Mucosa of rectum (tissue), 2 donors: ENCODE data around the gene CASP6.

Source experiments
- H3K27ac ChIP-seq, 2 donors: one replicate each; pipeline ENCODE4 v1.7.0; 2013; ENCODE audit warnings: inconsistent platforms in 2 of 2, low read depth in 2 of 2, low read length in 2 of 2
- H3K27me3 ChIP-seq, 2 donors: one replicate each; pipeline ENCODE4 v1.7.0; 2013; ENCODE audit warnings: low read length in 2 of 2; ENCODE audit not compliant: control insufficient read depth in 2 of 2, insufficient read depth in 2 of 2
- H3K36me3 ChIP-seq, 2 donors: one replicate each; pipeline ENCODE4 v1.7.0; 2013; ENCODE audit warnings: low read length in 2 of 2; ENCODE audit not compliant: control insufficient read depth in 2 of 2, insufficient read depth in 2 of 2
- H3K4me1 ChIP-seq, 2 donors: one replicate each; pipeline ENCODE4 v1.7.0; 2013; ENCODE audit warnings: low read length in 2 of 2, mild to moderate bottlenecking in 1 of 2; ENCODE audit not compliant: control insufficient read depth in 2 of 2, insufficient read depth in 2 of 2
- H3K4me3 ChIP-seq, 2 donors: one replicate each; pipeline ENCODE4 v1.7.0; 2013; ENCODE audit warnings: low read length in 2 of 2
- H3K9ac ChIP-seq, 2 donors: one replicate each; pipeline ENCODE4 v1.7.0; 2013; ENCODE audit warnings: low read length in 2 of 2, low read depth in 1 of 2, mild to moderate bottlenecking in 1 of 2
- H3K9me3 ChIP-seq, 2 donors: one replicate each; pipeline ENCODE4 v1.7.0; 2013; ENCODE audit warnings: low read length in 2 of 2; ENCODE audit not compliant: control insufficient read depth in 2 of 2
- donor health status: healthy.
- donor health status: Normal muscosa, but diverticular disease.

Gene CASP6

GRCh38 chr4:109735566-109736365, 32.5 kb upstream of the CASP6 start:
- no peak overlapping the region for H3K9ac ChIP-seq
- no peaks in the 10 kb centered on the region for H3K36me3 ChIP-seq
- no peak overlapping the region for H3K4me3 ChIP-seq
- no peaks in the 10 kb centered on the region for H3K4me1 ChIP-seq
- H3K9me3 ChIP-seq: no peaks in the 10 kb centered on the region
- H3K27ac ChIP-seq: peak overlapping the region in 1 of 2 donors; percentile 16
- H3K27me3 ChIP-seq: no peaks in the 10 kb centered on the region

- H3K4me3 ChIP-seq: no peak overlapping the region
- H3K4me1 ChIP-seq: no peaks in the 10 kb centered on the region
- H3K9ac ChIP-seq: no peak overlapping the region
- no peaks in the 10 kb centered on the region for H3K9me3 ChIP-seq
- H3K27me3 ChIP-seq: no peaks in the 10 kb centered on the region
- H3K36me3 ChIP-seq: no peaks in the 10 kb centered on the region
- no peak overlapping the region for H3K27ac ChIP-seq
Observed at GRCh38 chr4:109733728-109734127, 30.5 kb upstream of the CASP6 start.

GRCh38 chr4:109730619-109731545, 27.6 kb upstream of the CASP6 start:
- peak overlapping the region; percentile 77 to 96 for H3K9ac ChIP-seq
- no peaks in the 10 kb centered on the region for H3K27me3 ChIP-seq

GRCh38 chr4:109729718-109730618, 26.7 kb upstream of the CASP6 start, which contains the start of gene PLA2G12A:
TSS of gene PLA2G12A (minus strand) at chr4:109730070. CDS start at chr4:109729809, 261 bp downstream.
- peak within 1 kb of the TSS; percentile 89 to 90 for H3K27ac ChIP-seq

More at GRCh38 chr4:109730619-109731545, 27.6 kb upstream of the CASP6 start:
- Histone ChIP-seq H3K27ac (peak overlapping the region; percentile 86 to 89), H3K9me3 (no peaks in the 10 kb centered on the region), H3K36me3 (no peaks in the 10 kb centered on the region), H3K4me1 (peaks cover 0 to 2% of the 10 kb centered on the region in 2 donors), H3K4me3 (peak overlapping the region; percentile 92 to 96)

GRCh38 chr4:109729117-109729717, 26.0 kb upstream of the CASP6 start:
- Histone ChIP-seq H3K27me3 (no peaks in the 10 kb centered on the region), H3K4me1 (peaks cover 0 to 2% of the 10 kb centered on the region in 2 donors), H3K36me3 (no peaks in the 10 kb centered on the region), H3K9ac (peak overlapping the region; percentile 84 to 91), H3K27ac (peak overlapping the region; percentile 87 to 90), H3K4me3 (peak overlapping the region; percentile 70 to 96), H3K9me3 (no peaks in the 10 kb centered on the region)

More at GRCh38 chr4:109729718-109730618, 26.7 kb upstream of the CASP6 start, which contains the start of gene PLA2G12A:
- no peaks in the 10 kb centered on the region for H3K9me3 ChIP-seq
- H3K4me1 ChIP-seq: peaks cover 0 to 2% of the 10 kb centered on the region in 2 donors
- no peaks in the 10 kb centered on the region for H3K36me3 ChIP-seq
- no peaks in the 10 kb centered on the region for H3K27me3 ChIP-seq
- peak within 1 kb of the TSS; percentile 92 to 96 for H3K4me3 ChIP-seq
- peak within 1 kb of the TSS; percentile 91 to 96 for H3K9ac ChIP-seq

- Histone ChIP-seq H3K27me3 (no peaks in the 10 kb centered on the region), H3K9me3 (no peaks in the 10 kb centered on the region), H3K27ac (no peak overlapping the region), H3K36me3 (no peaks in the 10 kb centered on the region), H3K4me1 (peaks cover 0 to 2% of the 10 kb centered on the region in 2 donors), H3K9ac (peak overlapping the region in 1 of 2 donors; percentile 91), H3K4me3 (peak overlapping the region; percentile 70 to 96)
Observed at GRCh38 chr4:109728385-109728784, 25.1 kb upstream of the CASP6 start.

- H3K9me3 ChIP-seq: no peaks in the 10 kb centered on the region
- H3K4me1 ChIP-seq: no peaks in the 10 kb centered on the region
- H3K4me3 ChIP-seq: no peak overlapping the region
- H3K27me3 ChIP-seq: no peaks in the 10 kb centered on the region
- H3K36me3 ChIP-seq: peaks cover 0 to 5% of the 10 kb centered on the region in 2 donors
- H3K9ac ChIP-seq: no peak overlapping the region
- H3K27ac ChIP-seq: no peak overlapping the region
Observed at GRCh38 chr4:109723110-109723509, 19.9 kb upstream of the CASP6 start.

- H3K9me3 ChIP-seq: no peaks in the 10 kb centered on the region
- H3K27me3 ChIP-seq: no peaks in the 10 kb centered on the region
Observed at GRCh38 chr4:109722357-109722756, 19.1 kb upstream of the CASP6 start.

GRCh38 chr4:109721033-109721432, 17.8 kb upstream of the CASP6 start:
- H3K9ac ChIP-seq: no peak overlapping the region
- no peak overlapping the region for H3K27ac ChIP-seq
- no peak overlapping the region for H3K4me3 ChIP-seq
- H3K4me1 ChIP-seq: no peaks in the 10 kb centered on the region
- peaks cover 13 to 15% of the 10 kb centered on the region in 2 donors for H3K36me3 ChIP-seq
- no peaks in the 10 kb centered on the region for H3K27me3 ChIP-seq
- H3K9me3 ChIP-seq: no peaks in the 10 kb centered on the region

More at GRCh38 chr4:109722357-109722756, 19.1 kb upstream of the CASP6 start:
- no peak overlapping the region for H3K9ac ChIP-seq
- H3K4me1 ChIP-seq: no peaks in the 10 kb centered on the region
- no peak overlapping the region for H3K4me3 ChIP-seq
- H3K27ac ChIP-seq: no peak overlapping the region
- peaks cover 2 to 5% of the 10 kb centered on the region in 2 donors for H3K36me3 ChIP-seq
